Epithelial cell of esophagus (primary cell): ENCODE data around the gene GPSM1.

Experiments used
- DNase-seq: peaks from one replicate; pipeline ENCODE4 v3.0.0; 2010; ENCODE audit warnings: low read depth
- H3K4me3 ChIP-seq: 2 replicates; pipeline ENCODE4 v1.5.1; 2011; ENCODE audit warnings: mild to moderate bottlenecking, low read length, control low read depth
- CTCF ChIP-seq: IDR thresholded peaks from 2 replicates; pipeline ENCODE4 v1.5.1; 2011; ENCODE audit warnings: low read depth, mild to moderate bottlenecking, low read length, control low read depth, inconsistent platforms; ENCODE audit not compliant: insufficient read depth; ENCODE audit errors: missing control alignments

GPSM1 gene

GRCh38 chr9:136407911-136408310 is 80.6 kb downstream of the GPSM1 start:
- no peak for DNase-seq
- no peak for TF ChIP-seq CTCF

More at GRCh38 chr9:136407911-136408310, 80.6 kb downstream of the GPSM1 start:
- no peak overlapping the region for H3K4me3 ChIP-seq
